ENCODE data around the gene DPP10. TPM values are rescaled to one million over a fixed set of nuclear protein-coding genes. Genes with fewer than 3 reads are reported as not detected.

The DPP10 gene
- total RNA-seq, 3 donors from 2014 or later (not counting 1 experiment from before 2014, with no cell fraction given): not detected

GRCh38 chr2:115314119-115314518, 871.7 kb downstream of the DPP10 start:
- intact Hi-C loops (cut with micrococcal nuclease): no loop called here
- H3K9me3 Mint-ChIP-seq: peaks cover 12 to 24% of the 10 kb centered on the region in 2 donors
- no peak overlapping the region for H3K27ac ChIP-seq (ENCODE audit: low read length)
- H3K36me3 ChIP-seq (ENCODE audit: control insufficient read depth, insufficient read depth, low read length): no peaks in the 10 kb centered on the region
- H3K4me3 Mint-ChIP-seq: no peak overlapping the region
- ATAC-seq (no peak), DNase-seq (no peak)
- H3K27me3 Mint-ChIP-seq (ENCODE audit: low read depth in 2 of 2): no peaks in the 10 kb centered on the region
- no peaks in the 10 kb centered on the region for H3K4me1 ChIP-seq (ENCODE audit: control insufficient read depth, insufficient read depth, low read length)
- no peak overlapping the region for H3K4me3 ChIP-seq (ENCODE audit: low read length)
- no peak for TF ChIP-seq CTCF (IDR thresholded peaks at IDR 0.05)
- H3K9me3 ChIP-seq (ENCODE audit: control insufficient read depth, insufficient read depth, low read length): peaks cover 7% of the 10 kb centered on the region
- H3K36me3 Mint-ChIP-seq: peaks cover 5% of the 10 kb centered on the region
- WGBS (ENCODE audit: insufficient coverage): 88% methylated on average over 4 of the region's 4 CpGs
- H3K4me1 Mint-ChIP-seq: no peaks in the 10 kb centered on the region
- no peak overlapping the region for H3K27ac Mint-ChIP-seq
- no peaks in the 10 kb centered on the region for H3K27me3 ChIP-seq (ENCODE audit: control insufficient read depth, insufficient read depth, low read length)

- H3K27ac Mint-ChIP-seq: no peak overlapping the region
- TF ChIP-seq CTCF (IDR thresholded peaks at IDR 0.05): no peak
- ATAC-seq (no peak), DNase-seq (no peak)
- no peaks in the 10 kb centered on the region for H3K4me1 Mint-ChIP-seq
- H3K9me3 ChIP-seq (ENCODE audit: control insufficient read depth, insufficient read depth, low read length): no peaks in the 10 kb centered on the region
- intact Hi-C loops (cut with micrococcal nuclease): no loop called here
- peaks cover 3 to 13% of the 10 kb centered on the region in 2 donors for H3K9me3 Mint-ChIP-seq
- H3K4me1 ChIP-seq (ENCODE audit: control insufficient read depth, insufficient read depth, low read length): no peaks in the 10 kb centered on the region
- no peak overlapping the region for H3K27ac ChIP-seq (ENCODE audit: low read length)
- no peaks in the 10 kb centered on the region for H3K27me3 Mint-ChIP-seq (ENCODE audit: low read depth in 2 of 2)
- H3K4me3 Mint-ChIP-seq: no peak overlapping the region
- H3K27me3 ChIP-seq (ENCODE audit: control insufficient read depth, insufficient read depth, low read length): no peaks in the 10 kb centered on the region
- no peak overlapping the region for H3K4me3 ChIP-seq (ENCODE audit: low read length)
- no CpG with 5 or more reads among the region's 1 CpG for WGBS (ENCODE audit: insufficient coverage)
- H3K36me3 Mint-ChIP-seq: no peaks in the 10 kb centered on the region
- H3K36me3 ChIP-seq (ENCODE audit: control insufficient read depth, insufficient read depth, low read length): no peaks in the 10 kb centered on the region
Observed at GRCh38 chr2:115327061-115327460, 884.6 kb downstream of the DPP10 start.

- no peaks in the 10 kb centered on the region for H3K27me3 Mint-ChIP-seq (ENCODE audit: low read depth in 2 of 2)
- intact Hi-C loops (cut with micrococcal nuclease): no loop called here
- H3K4me1 Mint-ChIP-seq: no peaks in the 10 kb centered on the region
- DNase-seq (no peak), ATAC-seq (no peak)
- no peaks in the 10 kb centered on the region for H3K36me3 ChIP-seq (ENCODE audit: control insufficient read depth, insufficient read depth, low read length)
- no peaks in the 10 kb centered on the region for H3K36me3 Mint-ChIP-seq
- H3K4me3 ChIP-seq (ENCODE audit: low read length): no peak overlapping the region
- H3K27me3 ChIP-seq (ENCODE audit: control insufficient read depth, insufficient read depth, low read length): no peaks in the 10 kb centered on the region
- no peak for TF ChIP-seq CTCF (IDR thresholded peaks at IDR 0.05)
- H3K27ac ChIP-seq (ENCODE audit: low read length): no peak overlapping the region
- no peak overlapping the region for H3K4me3 Mint-ChIP-seq
- H3K9me3 Mint-ChIP-seq: peaks cover 13 to 24% of the 10 kb centered on the region in 2 donors
- no peak overlapping the region for H3K27ac Mint-ChIP-seq
- H3K9me3 ChIP-seq (ENCODE audit: control insufficient read depth, insufficient read depth, low read length): peaks cover 18% of the 10 kb centered on the region
- no peaks in the 10 kb centered on the region for H3K4me1 ChIP-seq (ENCODE audit: control insufficient read depth, insufficient read depth, low read length)
Observed at GRCh38 chr2:115359550-115359949, 917.1 kb downstream of the DPP10 start.

- Mint-ChIP-seq H3K4me3 (no peak overlapping the region), H3K27ac (no peak overlapping the region), H3K4me1 (no peaks in the 10 kb centered on the region), H3K27me3 (ENCODE audit: low read depth in 2 of 2) (no peaks in the 10 kb centered on the region), H3K9me3 (peaks cover 13 to 16% of the 10 kb centered on the region in 2 donors), H3K36me3 (no peaks in the 10 kb centered on the region)
- Histone ChIP-seq H3K4me1 (ENCODE audit: control insufficient read depth, insufficient read depth, low read length) (no peaks in the 10 kb centered on the region), H3K36me3 (ENCODE audit: control insufficient read depth, insufficient read depth, low read length) (no peaks in the 10 kb centered on the region), H3K4me3 (ENCODE audit: low read length) (no peak overlapping the region), H3K27ac (ENCODE audit: low read length) (no peak overlapping the region), H3K9me3 (ENCODE audit: control insufficient read depth, insufficient read depth, low read length) (peaks cover 5% of the 10 kb centered on the region), H3K27me3 (ENCODE audit: control insufficient read depth, insufficient read depth, low read length) (no peaks in the 10 kb centered on the region)
- no peak for ATAC-seq
- TF ChIP-seq CTCF (IDR thresholded peaks at IDR 0.05): no peak
- intact Hi-C loops (cut with micrococcal nuclease): no loop called here
- WGBS (ENCODE audit: insufficient coverage): 70% methylated on average over 5 of the region's 6 CpGs
- no peak for DNase-seq
Observed at GRCh38 chr2:115364093-115364492, 921.7 kb downstream of the DPP10 start.
